H1 (cell line): ENCODE measurements around the gene RAB26. TPM values are rescaled to one million over a fixed set of nuclear protein-coding genes. Genes with fewer than 3 reads are reported as not detected.

ENCODE experiments used
- CTCF ChIA-PET: fragments of 300-600 bp; sonication (Branson Sonifier 250); formaldehyde crosslinking; loops from one replicate; lab custom pipeline; 2021; ENCODE audit not compliant: partially characterized antibody; lab: Charles Lee
- POLR2A ChIA-PET: fragments of 300-600 bp; sonication (Branson Sonifier 250); formaldehyde crosslinking; loops from one replicate; lab custom pipeline; 2021; ENCODE audit warnings: inconsistent platforms; ENCODE audit not compliant: partially characterized antibody; lab: Charles Lee
- DNase-seq, 2 experiments: peaks; one replicate each; pipeline versions ENCODE4 v3.0.0 to v3.0.0-alpha.2; 2010 to 2022; ENCODE audit warnings: low spot score in 2 of 2, low read depth in 1 of 2, mixed read lengths in 1 of 2
- FAIRE-seq: peaks from 2 replicates; lab custom pipeline; 2011; peaks lifted over from hg19 to GRCh38; lab: Jason Lieb, UNC
- H2AFZ ChIP-seq: 2 replicates; pipeline ENCODE4 v1.8.1; 2012; ENCODE audit warnings: low read length, inconsistent platforms
- H2AK5ac ChIP-seq: 2 replicates; pipeline ENCODE4 v1.6.1; 2013; ENCODE audit warnings: low read depth, low read length
- H2BK120ac ChIP-seq: replicated peaks from 2 replicates; pipeline ENCODE3; 2013; ENCODE audit warnings: low read depth, low read length, inconsistent platforms
- H2BK12ac ChIP-seq: 2 replicates; pipeline ENCODE4 v1.6.1; 2013; ENCODE audit warnings: low read depth, low read length
- H2BK15ac ChIP-seq: 2 replicates; pipeline ENCODE4 v1.6.1; 2013; ENCODE audit warnings: low read length
- H2BK20ac ChIP-seq: 2 replicates; pipeline ENCODE4 v1.6.1; 2013; ENCODE audit warnings: low read length
- H2BK5ac ChIP-seq: 2 replicates; pipeline ENCODE4 v1.6.1; 2013; ENCODE audit warnings: low read depth, low read length
- H3K14ac ChIP-seq: 2 replicates; pipeline ENCODE4 v1.6.1; 2013; ENCODE audit warnings: inconsistent platforms; ENCODE audit not compliant: insufficient read length
- H3K18ac ChIP-seq: 2 replicates; pipeline ENCODE4 v1.6.1; 2013; ENCODE audit warnings: low read length; ENCODE audit errors: extremely low read depth
- H3K23ac ChIP-seq: 2 replicates; pipeline ENCODE4 v1.6.1; 2013; ENCODE audit warnings: inconsistent platforms; ENCODE audit not compliant: insufficient read length
- H3K23me2 ChIP-seq: 2 replicates; pipeline ENCODE4 v1.6.1; 2013; ENCODE audit warnings: low read depth, low read length
- H3K27ac ChIP-seq: 2 replicates; pipeline ENCODE4 v1.6.1; 2011; ENCODE audit warnings: low read depth, low read length, inconsistent platforms
- H3K27me3 ChIP-seq, 4 experiments: replicated peaks in 1 of 4; 1 replicate in 1 of 4; 2 replicates in 3 of 4; pipeline versions ENCODE4 v1.6.1 to v1.8.1; 2011 to 2013; ENCODE audit warnings: low read length in 3 of 4, mild to moderate bottlenecking in 3 of 4, inconsistent platforms in 2 of 4, mixed read lengths in 2 of 4, moderate library complexity in 1 of 4; ENCODE audit not compliant: control insufficient read depth in 3 of 4, insufficient read depth in 3 of 4; ENCODE audit errors: extremely low read depth in 1 of 4
- H3K36me3 ChIP-seq, 4 experiments: 2 replicates each; pipeline versions ENCODE4 v1.6.1 to v1.8.1; 2011 to 2013; ENCODE audit warnings: mild to moderate bottlenecking in 4 of 4, low read length in 3 of 4, moderate library complexity in 2 of 4, control low read depth in 1 of 4, inconsistent platforms in 1 of 4; ENCODE audit not compliant: insufficient read depth in 4 of 4, control insufficient read depth in 2 of 4
- H3K4ac ChIP-seq: replicated peaks from 2 replicates; pipeline ENCODE3; 2013; ENCODE audit warnings: low read length, low read depth, mixed read lengths, inconsistent platforms; ENCODE audit not compliant: insufficient read length
- H3K4me1 ChIP-seq, 4 experiments: replicated peaks in 1 of 4; 1 replicate in 1 of 4; 2 replicates in 3 of 4; pipeline versions ENCODE4 v1.6.1 to v1.8.1; 2011 to 2013; ENCODE audit warnings: low read length in 3 of 4, inconsistent platforms in 2 of 4, mixed read lengths in 1 of 4; ENCODE audit not compliant: insufficient read depth in 4 of 4, control insufficient read depth in 3 of 4
- H3K4me2 ChIP-seq, 2 experiments: 2 replicates each; pipeline versions ENCODE4 v1.6.1 to v1.8.1; 2011 to 2013; ENCODE audit warnings: low read depth in 2 of 2, low read length in 2 of 2, control low read depth in 1 of 2, inconsistent platforms in 1 of 2, mild to moderate bottlenecking in 1 of 2; ENCODE audit not compliant: insufficient read depth in 1 of 2
- H3K4me3 ChIP-seq, 4 experiments: fragments of 200-600, 300-600 bp in 1 of 4; sonication (generic), shearing (Covaris generic), sonication (Bioruptor Twin) in 1 of 4; 2 replicates each; pipeline versions ENCODE4 v1.5.1 to v1.8.1; 2011 to 2016; ENCODE audit warnings: low read length in 4 of 4, low read depth in 3 of 4, control low read depth in 2 of 4, inconsistent platforms in 2 of 4, mild to moderate bottlenecking in 2 of 4, mixed read lengths in 1 of 4, moderate library complexity in 1 of 4; ENCODE audit not compliant: insufficient read depth in 2 of 4; ENCODE audit errors: extremely low read depth in 1 of 4
- H3K56ac ChIP-seq: replicated peaks from 2 replicates; pipeline ENCODE3; 2013; ENCODE audit warnings: low read depth, mild to moderate bottlenecking, mixed read lengths, low read length, inconsistent platforms; ENCODE audit not compliant: insufficient read length
- H3K79me1 ChIP-seq: 2 replicates; pipeline ENCODE4 v1.6.1; 2013; ENCODE audit warnings: low read depth, low read length, control low read depth
- H3K79me2 ChIP-seq, 2 experiments: 2 replicates each; pipeline versions ENCODE4 v1.6.1 to v1.8.1; 2012 to 2013; ENCODE audit warnings: low read length in 2 of 2, mild to moderate bottlenecking in 2 of 2, inconsistent platforms in 1 of 2; ENCODE audit not compliant: insufficient read depth in 2 of 2, control insufficient read depth in 1 of 2
- H3K9ac ChIP-seq, 4 experiments: replicated peaks in 1 of 4; 1 replicate in 1 of 4; 2 replicates in 3 of 4; pipeline versions ENCODE4 v1.6.1 to v1.8.1; 2011 to 2013; ENCODE audit warnings: low read depth in 3 of 4, low read length in 3 of 4, control low read depth in 2 of 4, mild to moderate bottlenecking in 2 of 4, moderate library complexity in 2 of 4, inconsistent platforms in 1 of 4; ENCODE audit errors: extremely low read depth in 1 of 4
- H3K9me3 ChIP-seq, 2 experiments: 2 replicates each; pipeline versions ENCODE4 v1.6.1 to v1.8.1; 2012 to 2013; ENCODE audit warnings: mild to moderate bottlenecking in 2 of 2, moderate library complexity in 2 of 2, control low read depth in 1 of 2, inconsistent platforms in 1 of 2, low read depth in 1 of 2, low read length in 1 of 2, mixed read lengths in 1 of 2; ENCODE audit not compliant: insufficient read depth in 2 of 2
- H4K20me1 ChIP-seq, 2 experiments: replicated peaks in 1 of 2; 2 replicates each; pipeline versions ENCODE3 to v1.8.1; 2011 to 2013; ENCODE audit warnings: inconsistent platforms in 2 of 2, low read length in 2 of 2, mild to moderate bottlenecking in 1 of 2; ENCODE audit not compliant: insufficient read depth in 2 of 2, control insufficient read depth in 1 of 2
- H4K5ac ChIP-seq: 2 replicates; pipeline ENCODE4 v1.6.1; 2013; ENCODE audit warnings: low read length, low read depth, mixed read lengths, inconsistent platforms; ENCODE audit not compliant: insufficient read length
- H4K8ac ChIP-seq: 2 replicates; pipeline ENCODE4 v1.8.0; 2013; ENCODE audit warnings: mild to moderate bottlenecking, moderate library complexity, low read length, inconsistent platforms; ENCODE audit not compliant: insufficient read depth; ENCODE audit errors: extremely low read depth
- H4K91ac ChIP-seq: replicated peaks from 2 replicates; pipeline ENCODE3; 2013; ENCODE audit warnings: low read length, mixed read lengths, inconsistent platforms; ENCODE audit not compliant: insufficient read length
- BRCA1 ChIP-seq: IDR thresholded peaks from 2 replicates; pipeline ENCODE4 v1.6.1; 2012; ENCODE audit warnings: low read depth, low read length, improper control_type of control experiment
- CEBPB ChIP-seq: IDR thresholded peaks from 2 replicates; pipeline ENCODE4 v1.6.1; 2012; ENCODE audit warnings: low read depth, low read length
- MAFK ChIP-seq: IDR thresholded peaks from 2 replicates; pipeline ENCODE4 v1.6.1; 2012; ENCODE audit warnings: low read depth, mild to moderate bottlenecking, improper control_type of control experiment, low read length
- NANOG ChIP-seq: IDR thresholded peaks from 2 replicates; pipeline ENCODE4 v1.6.1; 2011; ENCODE audit warnings: low read length, low read depth, mild to moderate bottlenecking, inconsistent platforms; ENCODE audit not compliant: insufficient read depth, poor library complexity, severe bottlenecking
- SIN3A ChIP-seq, 2 experiments: IDR thresholded peaks in 1 of 2; conservative IDR thresholded peaks in 1 of 2; 2 replicates each; pipeline ENCODE4 v1.6.1; 2011 to 2012; ENCODE audit warnings: low read length in 2 of 2, improper control_type of control experiment in 1 of 2, low read depth in 1 of 2, mild to moderate bottlenecking in 1 of 2
- WGBS, 2 experiments: shearing (Covaris generic) in 1 of 2; methylation state at CpG; one replicate each; pipeline versions ENCODE4 v1.1.6 to v1.1.7; 2013 to 2015; ENCODE audit warnings: low lambda C conversion rate in 2 of 2, mixed read lengths in 2 of 2, inconsistent platforms in 1 of 2, low coverage in 1 of 2, missing lambda C conversion rate in 1 of 2; ENCODE audit not compliant: insufficient replicate concordance in 2 of 2, insufficient coverage in 1 of 2, insufficient read length in 1 of 2; ENCODE audit errors: extremely low coverage in 1 of 2, missing lambda C conversion rate in 1 of 2; 5-methylcytosine and 5-hydroxymethylcytosine counted together
- polyA plus RNA-seq, 7 experiments: library from polyadenylated mRNA; depleted of rRNA in 3 of 7; stranded (reverse) in 5 of 7; unstranded in 2 of 7; fragments of >200 nt in 5 of 7; fragments of 200-250 nt in 2 of 7; gene quantifications; 1 replicate in 5 of 7; 2 replicates in 1 of 7; 4 replicates in 1 of 7; pipeline versions ENCODE4 v1.2.1 to v1.2.3, GENCODE V29; 2011 to 2013; ENCODE audit warnings: missing spikeins in 2 of 7, mixed read lengths in 2 of 7
- total RNA-seq: library from RNA; stranded (reverse); fragmentation: NEBNext Ultra II Directional; extraction: Animal tissue kit (Norgen Biotek cat#: 25700); gene quantifications from 2 replicates; pipeline ENCODE4 v1.2.1, GENCODE V29; 2021

The RAB26 gene
- total and polyA plus RNA-seq, 2 of the 8 experiments (the other 6 are each of a cell fraction or from before 2014, with no cell fraction given): 4.3 to 5.4 TPM

- ChIA-PET CTCF (interaction anchor here (0.6 to 2.0 kb wide), 3 partner anchors 19 to 1680 kb away, joined by 3 to 6 read pairs (median 3); no protein-coding TSS in a partner anchor), POLR2A (interaction anchor here (0.6 to 15.0 kb wide), 10 partner anchors 8 to 98 kb away, joined by 3 to 312 read pairs (median 3); partner anchors contain the start of gene CASKIN1)
These were observed 10.9 kb downstream of the RAB26 start for GRCh38 chr16:2159175-2159838.

More at GRCh38 chr16:2159175-2159838, 10.9 kb downstream of the RAB26 start:
- no peak for FAIRE-seq
- H2BK120ac ChIP-seq: no peak overlapping the region
- no peak overlapping the region for H2BK20ac ChIP-seq
- H4K8ac ChIP-seq: no peak overlapping the region; the same call in none of the 2 replicates
- H3K23me2 ChIP-seq: peaks cover 7% of the 10 kb centered on the region; the same call in 1 of the 2 replicates
- peaks cover 30 to 55% of the 10 kb centered on the region in 2 experiments for H4K20me1 ChIP-seq
- H2BK12ac ChIP-seq: no peak overlapping the region
- no peak overlapping the region; the same call in 1 of the 2 replicates for H2AK5ac ChIP-seq
- no peak overlapping the region for H3K4me2 ChIP-seq
- H3K27me3 ChIP-seq: no peaks in the 10 kb centered on the region
- H4K91ac ChIP-seq: no peak overlapping the region
- peaks cover 25% of the 10 kb centered on the region for H3K79me1 ChIP-seq
- peaks cover 0 to 32% (median 19%) of the 10 kb centered on the region in 4 experiments; a peak in 5 of 7 replicates for H3K4me1 ChIP-seq
- no peak overlapping the region for H3K4ac ChIP-seq
- no peak overlapping the region for H2BK15ac ChIP-seq
- H3K79me2 ChIP-seq: peaks cover 44 to 86% of the 10 kb centered on the region in 2 experiments
- H4K5ac ChIP-seq: no peak overlapping the region
- WGBS, 2 experiments: 78% methylated on average over 18 of the region's 24 CpGs; no CpG with 5 or more reads in 1 of the 2 experiments
- TF ChIP-seq BRCA1 (no peak), CEBPB (no peak), SIN3A (conservative IDR thresholded peaks at IDR 0.05 in 1 of 2, IDR thresholded peaks at IDR 0.05 in 1 of 2; ENCODE audit: low read depth in 1 of 2, low read length in 2 of 2) (no peak), NANOG (no peak), MAFK (no peak)
- no peak for DNase-seq
- no peak overlapping the region for H3K56ac ChIP-seq
- H3K9me3 ChIP-seq: peaks cover 0 to 10% of the 10 kb centered on the region in 2 experiments; a peak in 1 of 4 replicates
- H3K18ac ChIP-seq: no peak overlapping the region
- H2BK5ac ChIP-seq: no peak overlapping the region
- no peak overlapping the region for H2AFZ ChIP-seq
- H3K4me3 ChIP-seq: no peak overlapping the region
- no peak overlapping the region for H3K14ac ChIP-seq
- H3K23ac ChIP-seq: no peak overlapping the region
- peak overlapping the region in 1 of 4 experiments; percentile 13; a peak in 1 of 7 replicates for H3K9ac ChIP-seq
- 0 out of 2 replicates have a peak overlapping the region, but pooled peaks have one; percentile 7 for H3K27ac ChIP-seq
- H3K36me3 ChIP-seq: peaks cover 0 to 9% (median 3%) of the 10 kb centered on the region in 4 experiments; a peak in 5 of 8 replicates
